NCI-H748 (cell line): ENCODE results near the gene DENND1C.
"Not testable (repeated sequence)": the region's sequence is repeated elsewhere in the genome, so short reads cannot be mapped to it uniquely, and the experiment has no call there.

Experiments used
- DNase-seq: peaks from one replicate; lab custom pipeline; 2025; ENCODE audit not compliant: unreplicated experiment; lab: John Stamatoyannopoulos, UW

DENND1C gene

GRCh38 chr19:6508028-6508771 is 26.6 kb upstream of the DENND1C start:
- not testable (repeated sequence) for DNase-seq

- DNase-seq, result no peak
Measured at GRCh38 chr19:6503407-6504201, 22.0 kb upstream of the DENND1C start.

GRCh38 chr19:6501740-6502648 is 20.4 kb upstream of the DENND1C start, which contains the start of gene TUBB4A:
TSS of gene TUBB4A (minus strand) at chr19:6502309. CDS start at chr19:6502212, 97 bp downstream.
- DNase-seq, result peak; percentile 8

- DNase-seq, result no peak
Measured at GRCh38 chr19:6500837-6501739, 19.5 kb upstream of the DENND1C start.

- no peak for DNase-seq
Measured at GRCh38 chr19:6499052-6499790, 17.6 kb upstream of the DENND1C start.

- no peak for DNase-seq
Measured at GRCh38 chr19:6498294-6499036, 16.9 kb upstream of the DENND1C start.

GRCh38 chr19:6495947-6496346 is 14.4 kb upstream of the DENND1C start:
- no peak for DNase-seq

GRCh38 chr19:6494438-6495036 is 12.9 kb upstream of the DENND1C start:
- no peak for DNase-seq

GRCh38 chr19:6491802-6492592 is 10.4 kb upstream of the DENND1C start:
- DNase-seq, result no peak

- no peak for DNase-seq
Measured at GRCh38 chr19:6490134-6490533, 8.5 kb upstream of the DENND1C start.

- DNase-seq, result no peak
Measured at GRCh38 chr19:6489278-6490061, 7.9 kb upstream of the DENND1C start.

GRCh38 chr19:6484831-6485230 is 3.2 kb upstream of the DENND1C start:
- no peak for DNase-seq

- DNase-seq, result no peak
Measured at GRCh38 chr19:6484230-6484629, 2.6 kb upstream of the DENND1C start.

GRCh38 chr19:6483235-6483634 is 1.6 kb upstream of the DENND1C start:
- no peak for DNase-seq

GRCh38 chr19:6482343-6482686 is 728 bp upstream of the DENND1C start:
- no peak for DNase-seq

GRCh38 chr19:6480848-6481415 is 655 bp downstream of the DENND1C start:
- no peak for DNase-seq
